Colonic mucosa (tissue), 4 donors: ENCODE data around the gene FOXS1. TPM values are rescaled to one million over a fixed set of nuclear protein-coding genes. Genes with fewer than 3 reads are reported as not detected.
"Not testable (repeated sequence)": the region's sequence is repeated elsewhere in the genome, so short reads cannot be mapped to it uniquely, and the experiment has no call there.

ENCODE experiments used
- DNase-seq: peaks from one replicate; pipeline ENCODE4 v3.0.0-alpha.2; 2020
- H3K27ac ChIP-seq: fragments of 200-600 bp; one replicate; pipeline ENCODE4 v1.8.0; 2021
- H3K27me3 ChIP-seq: fragments of 200-600 bp; one replicate; pipeline ENCODE4 v1.8.0; 2021
- H3K36me3 ChIP-seq: fragments of 200-600 bp; one replicate; pipeline ENCODE4 v1.8.0; 2021
- H3K4me1 ChIP-seq: fragments of 200-600 bp; one replicate; pipeline ENCODE4 v1.8.0; 2021; ENCODE audit warnings: mild to moderate bottlenecking
- H3K4me3 ChIP-seq: fragments of 200-600 bp; one replicate; pipeline ENCODE4 v1.8.0; 2021
- H3K9ac ChIP-seq, 2 donors: one replicate each; pipeline ENCODE4 v1.7.0; 2013; ENCODE audit warnings: control low read depth in 2 of 2, low read depth in 2 of 2, low read length in 2 of 2
- H3K9me3 ChIP-seq: fragments of 200-600 bp; one replicate; pipeline ENCODE4 v1.8.0; 2021
- CTCF ChIP-seq: fragments of 200-600 bp; IDR thresholded peaks from one replicate; pipeline ENCODE4 v1.8.0; 2022; ENCODE audit warnings: antibody characterized with exemption, mild to moderate bottlenecking
- intact Hi-C: fragments of 100-400 bp; cut with DNase I; formaldehyde crosslinking; loops from one replicate; pipeline ENCODE4 v1.14.1; 2022
- total RNA-seq, 2 donors: library from RNA; stranded (reverse); fragmentation: NEBNext Ultra II Directional in 1 of 2; extraction: Animal tissue kit (Norgen Biotek cat#: 25700) in 1 of 2; gene quantifications; one replicate each; pipeline ENCODE4 v1.2.1, GENCODE V29; 2021
- donor health status: healthy.
- donor health status: DM: no; HTN: no; CAD: no.
- donor health status: DM: no; HTN: no; CAD: no.

The FOXS1 gene
- total RNA-seq, 2 donors from 2014 or later, result 0.20 to 0.48 TPM

GRCh38 chr20:31831771-31832306, 13.6 kb downstream of the FOXS1 start:
- Histone ChIP-seq H3K4me1 (no peaks in the 10 kb centered on the region), H3K27ac (no peak overlapping the region), H3K9me3 (no peaks in the 10 kb centered on the region), H3K36me3 (no peaks in the 10 kb centered on the region), H3K9ac (no peak overlapping the region), H3K27me3 (no peaks in the 10 kb centered on the region), H3K4me3 (no peak overlapping the region)
- no peak for TF ChIP-seq CTCF
- intact Hi-C loops, result no loop called here
- no peak for DNase-seq

- intact Hi-C loops, result no loop called here
- Histone ChIP-seq H3K9ac (no peak overlapping the region), H3K27me3 (no peaks in the 10 kb centered on the region), H3K4me3 (no peak overlapping the region), H3K4me1 (no peaks in the 10 kb centered on the region), H3K27ac (no peak overlapping the region), H3K36me3 (no peaks in the 10 kb centered on the region), H3K9me3 (no peaks in the 10 kb centered on the region)
- no peak for DNase-seq
- no peak for TF ChIP-seq CTCF
Observed at GRCh38 chr20:31831211-31831610, 14.2 kb downstream of the FOXS1 start.

GRCh38 chr20:31830406-31830981, 14.9 kb downstream of the FOXS1 start:
- Histone ChIP-seq H3K36me3 (no peaks in the 10 kb centered on the region), H3K27me3 (no peaks in the 10 kb centered on the region), H3K9ac (no peak overlapping the region)

DNA sequence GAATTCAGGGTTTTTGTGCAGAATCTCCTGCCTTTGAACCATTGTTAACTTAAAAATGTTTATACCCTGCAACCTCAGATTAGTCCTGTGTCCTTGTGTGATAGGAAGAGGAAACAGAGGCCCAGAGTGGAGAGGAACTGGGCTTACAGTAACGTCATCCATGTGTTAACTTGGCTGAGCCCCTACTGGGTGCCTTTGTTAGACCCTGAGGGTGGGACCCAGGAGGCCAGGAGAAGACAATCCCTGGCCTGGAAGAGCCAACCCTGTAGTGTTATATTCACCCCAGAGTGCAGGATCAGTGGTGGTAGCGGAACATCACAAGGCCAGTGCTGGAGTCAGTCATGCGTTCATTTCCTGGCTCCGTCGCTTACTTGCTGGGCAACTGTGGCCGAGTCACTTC, 15.7 kb downstream of the FOXS1 start:
- intact Hi-C loops, result no loop called here
- no peak for DNase-seq
- Histone ChIP-seq H3K36me3 (no peaks in the 10 kb centered on the region), H3K9me3 (no peaks in the 10 kb centered on the region), H3K4me1 (no peaks in the 10 kb centered on the region), H3K27me3 (no peaks in the 10 kb centered on the region), H3K27ac (no peak overlapping the region), H3K9ac (no peak overlapping the region), H3K4me3 (no peak overlapping the region)
- no peak for TF ChIP-seq CTCF

More at GRCh38 chr20:31830406-31830981, 14.9 kb downstream of the FOXS1 start:
- Histone ChIP-seq H3K4me3 (no peak overlapping the region), H3K4me1 (no peaks in the 10 kb centered on the region), H3K27ac (no peak overlapping the region), H3K9me3 (no peaks in the 10 kb centered on the region)
- intact Hi-C loops, result no loop called here
- no peak for DNase-seq
- TF ChIP-seq CTCF, result no peak

DNA sequence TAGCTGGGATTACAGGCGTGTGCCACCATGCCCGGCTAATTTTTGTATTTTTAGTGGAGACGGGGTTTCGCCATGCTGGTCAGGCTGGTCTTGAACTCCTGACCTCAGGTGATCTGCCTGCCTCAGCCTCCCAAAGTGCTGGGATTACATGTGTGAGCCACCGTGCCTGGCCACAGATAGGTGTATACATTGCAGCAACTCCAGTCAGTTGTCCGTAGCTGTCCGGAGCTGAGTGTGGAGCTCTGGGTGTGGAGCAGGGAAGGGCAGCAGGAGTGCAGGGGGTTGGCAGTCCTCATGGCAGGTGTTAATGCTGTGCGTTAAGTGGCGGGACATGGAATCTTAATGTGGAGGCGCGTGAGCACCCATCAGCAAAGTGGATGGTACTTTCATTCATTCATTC, 17.4 kb downstream of the FOXS1 start:
- H3K4me1 ChIP-seq, DNase-seq, H3K27me3 ChIP-seq, intact Hi-C loops, H3K4me3 ChIP-seq, H3K9ac ChIP-seq, H3K36me3 ChIP-seq, H3K9me3 ChIP-seq, H3K27ac ChIP-seq: not testable (repeated sequence)

GRCh38 chr20:31827059-31827458, 18.3 kb downstream of the FOXS1 start:
- H3K4me1 ChIP-seq, result no peaks in the 10 kb centered on the region
- H3K9ac ChIP-seq, result no peak overlapping the region
- intact Hi-C loops, result no loop called here
- no peak for DNase-seq
- no peak for TF ChIP-seq CTCF
- H3K27ac ChIP-seq, result no peak overlapping the region
- no peaks in the 10 kb centered on the region for H3K36me3 ChIP-seq
- no peaks in the 10 kb centered on the region for H3K9me3 ChIP-seq
- H3K27me3 ChIP-seq, result no peaks in the 10 kb centered on the region
- no peak overlapping the region for H3K4me3 ChIP-seq
